Lower leg skin (tissue), 3 donors: ENCODE results near the gene RGS7.

ENCODE experiments used
- POLR2A ChIP-seq, 2 donors: fragments of 450-650 bp; IDR thresholded peaks; one replicate each; pipeline ENCODE4 v1.6.1; 2016 to 2017; ENCODE audit warnings: antibody characterized with exemption in 2 of 2, mild to moderate bottlenecking in 1 of 2, moderate library complexity in 1 of 2
- TF ChIP-seq, protein P1 (sequence below), 3 donors: fragments of 450-650 bp; IDR thresholded peaks; one replicate each; pipeline ENCODE4 v1.5.1; 2016; ENCODE audit warnings: antibody characterized with exemption in 3 of 3, mild to moderate bottlenecking in 3 of 3, moderate library complexity in 2 of 3

GRCh38 chr1:240776237-240776636 lies 580.8 kb downstream of the RGS7 start:
- TF ChIP-seq, protein P1, sequence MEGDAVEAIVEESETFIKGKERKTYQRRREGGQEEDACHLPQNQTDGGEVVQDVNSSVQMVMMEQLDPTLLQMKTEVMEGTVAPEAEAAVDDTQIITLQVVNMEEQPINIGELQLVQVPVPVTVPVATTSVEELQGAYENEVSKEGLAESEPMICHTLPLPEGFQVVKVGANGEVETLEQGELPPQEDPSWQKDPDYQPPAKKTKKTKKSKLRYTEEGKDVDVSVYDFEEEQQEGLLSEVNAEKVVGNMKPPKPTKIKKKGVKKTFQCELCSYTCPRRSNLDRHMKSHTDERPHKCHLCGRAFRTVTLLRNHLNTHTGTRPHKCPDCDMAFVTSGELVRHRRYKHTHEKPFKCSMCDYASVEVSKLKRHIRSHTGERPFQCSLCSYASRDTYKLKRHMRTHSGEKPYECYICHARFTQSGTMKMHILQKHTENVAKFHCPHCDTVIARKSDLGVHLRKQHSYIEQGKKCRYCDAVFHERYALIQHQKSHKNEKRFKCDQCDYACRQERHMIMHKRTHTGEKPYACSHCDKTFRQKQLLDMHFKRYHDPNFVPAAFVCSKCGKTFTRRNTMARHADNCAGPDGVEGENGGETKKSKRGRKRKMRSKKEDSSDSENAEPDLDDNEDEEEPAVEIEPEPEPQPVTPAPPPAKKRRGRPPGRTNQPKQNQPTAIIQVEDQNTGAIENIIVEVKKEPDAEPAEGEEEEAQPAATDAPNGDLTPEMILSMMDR (IDR thresholded peaks at IDR 0.05) = no peak
- no peak for TF ChIP-seq POLR2A (IDR thresholded peaks at IDR 0.05)
